ENCODE measurements around the gene OR51A7.

DNA sequence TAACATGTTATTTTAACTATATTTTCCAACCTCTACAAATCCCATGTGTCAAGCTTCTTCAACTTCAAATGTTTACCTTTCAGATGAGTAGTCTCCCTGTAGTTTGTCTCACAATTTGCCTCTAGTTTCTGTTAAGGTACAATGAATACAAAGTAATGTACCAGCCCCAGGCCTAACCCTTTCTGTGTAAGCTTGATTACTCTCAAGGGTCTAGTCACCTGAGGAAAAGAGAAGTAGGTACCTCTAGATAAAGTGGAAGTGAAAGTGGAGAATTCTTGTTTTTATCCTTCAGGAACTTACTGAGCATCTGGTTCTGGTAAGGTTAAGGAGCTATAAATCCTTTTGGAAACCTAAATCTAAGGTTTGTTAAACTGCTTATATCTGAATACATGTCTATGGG, at the start of gene OR51A7:
- TF ChIP-seq POLR2AphosphoS5 (IDR thresholded peaks at IDR 0.05; ENCODE audit: low read depth, low read length) (no peak), POLR2A (IDR thresholded peaks at IDR 0.05; ENCODE audit: low read depth, low read length) (no peak)
